Type B pancreatic cell (in vitro differentiated cells): ENCODE results near the gene ZDHHC1. TPM values are rescaled to one million over a fixed set of nuclear protein-coding genes. Genes with fewer than 3 reads are reported as not detected.

ENCODE experiments used
- DNase-seq: peaks from one replicate; pipeline ENCODE4 v3.0.0; 2021; ENCODE audit warnings: mixed read lengths; ENCODE audit not compliant: unreplicated experiment; ENCODE audit errors: extremely low spot score
- H3K27ac Mint-ChIP-seq: 2 replicates; pipeline ENCODE4 v1.8.0; 2021; ENCODE audit warnings: mild to moderate bottlenecking, mixed read lengths
- H3K27me3 Mint-ChIP-seq: 2 replicates; pipeline ENCODE4 v1.8.0; 2021; ENCODE audit warnings: mixed read lengths
- H3K36me3 Mint-ChIP-seq: 2 replicates; pipeline ENCODE4 v1.8.0; 2021; ENCODE audit warnings: mixed read lengths
- H3K4me1 Mint-ChIP-seq: one replicate; pipeline ENCODE4 v1.8.0; 2021; ENCODE audit warnings: mixed read lengths; ENCODE audit not compliant: unreplicated experiment
- H3K4me3 Mint-ChIP-seq: 2 replicates; pipeline ENCODE4 v1.8.0; 2021; ENCODE audit warnings: mild to moderate bottlenecking, mixed read lengths
- H3K9me3 Mint-ChIP-seq: 2 replicates; pipeline ENCODE4 v1.8.0; 2021; ENCODE audit warnings: mixed read lengths
- total RNA-seq: library from RNA; stranded (reverse); gene quantifications from 2 replicates; pipeline ENCODE4 v1.2.1, GENCODE V29; 2021; ENCODE audit warnings: low replicate concordance
- TF ChIP-seq, protein P1 (sequence below): fragments of 200-600 bp; sonication (generic); conservative IDR thresholded peaks from 2 replicates; pipeline ENCODE4 v1.5.0; 2021; ENCODE audit warnings: antibody characterized with exemption, mild to moderate bottlenecking

The ZDHHC1 gene
- total RNA-seq, 1 donor from 2014 or later = 11.3 TPM

DNA sequence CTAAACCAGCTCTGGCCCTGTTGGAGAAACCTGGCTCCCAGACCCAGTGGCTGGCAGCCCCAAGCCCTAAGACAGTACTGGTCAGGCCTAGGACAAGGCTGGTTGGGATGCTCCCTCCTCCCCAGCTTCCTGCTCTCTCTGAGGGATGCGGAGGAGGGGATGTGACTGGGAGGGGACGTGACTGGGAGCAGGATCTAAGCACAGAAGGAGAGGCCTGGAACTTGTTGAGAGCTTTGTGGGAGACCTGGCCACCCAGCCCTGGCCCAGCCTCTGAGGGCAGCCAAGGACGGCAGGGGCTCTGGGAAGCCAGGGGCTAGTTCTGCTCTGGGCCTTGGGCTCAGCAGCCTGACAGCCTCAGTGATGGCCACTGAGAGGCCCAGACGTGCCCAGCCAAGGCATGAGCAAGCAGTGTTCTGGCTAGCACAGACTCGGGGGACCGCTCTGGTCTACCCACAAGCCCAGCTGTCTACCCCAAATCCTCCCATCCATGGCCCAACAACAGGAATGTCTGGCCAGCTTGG is 41.9 kb upstream of the ZDHHC1 start:
- H3K4me3 Mint-ChIP-seq = no peak overlapping the region
- no peak for DNase-seq
- H3K27ac Mint-ChIP-seq = peak overlapping the region; percentile 61
- no peaks in the 10 kb centered on the region for H3K9me3 Mint-ChIP-seq
- peaks cover 22% of the 10 kb centered on the region for H3K4me1 Mint-ChIP-seq
- H3K27me3 Mint-ChIP-seq = no peaks in the 10 kb centered on the region
- H3K36me3 Mint-ChIP-seq = no peaks in the 10 kb centered on the region
- TF ChIP-seq, protein P1, sequence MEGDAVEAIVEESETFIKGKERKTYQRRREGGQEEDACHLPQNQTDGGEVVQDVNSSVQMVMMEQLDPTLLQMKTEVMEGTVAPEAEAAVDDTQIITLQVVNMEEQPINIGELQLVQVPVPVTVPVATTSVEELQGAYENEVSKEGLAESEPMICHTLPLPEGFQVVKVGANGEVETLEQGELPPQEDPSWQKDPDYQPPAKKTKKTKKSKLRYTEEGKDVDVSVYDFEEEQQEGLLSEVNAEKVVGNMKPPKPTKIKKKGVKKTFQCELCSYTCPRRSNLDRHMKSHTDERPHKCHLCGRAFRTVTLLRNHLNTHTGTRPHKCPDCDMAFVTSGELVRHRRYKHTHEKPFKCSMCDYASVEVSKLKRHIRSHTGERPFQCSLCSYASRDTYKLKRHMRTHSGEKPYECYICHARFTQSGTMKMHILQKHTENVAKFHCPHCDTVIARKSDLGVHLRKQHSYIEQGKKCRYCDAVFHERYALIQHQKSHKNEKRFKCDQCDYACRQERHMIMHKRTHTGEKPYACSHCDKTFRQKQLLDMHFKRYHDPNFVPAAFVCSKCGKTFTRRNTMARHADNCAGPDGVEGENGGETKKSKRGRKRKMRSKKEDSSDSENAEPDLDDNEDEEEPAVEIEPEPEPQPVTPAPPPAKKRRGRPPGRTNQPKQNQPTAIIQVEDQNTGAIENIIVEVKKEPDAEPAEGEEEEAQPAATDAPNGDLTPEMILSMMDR = no peak

DNA sequence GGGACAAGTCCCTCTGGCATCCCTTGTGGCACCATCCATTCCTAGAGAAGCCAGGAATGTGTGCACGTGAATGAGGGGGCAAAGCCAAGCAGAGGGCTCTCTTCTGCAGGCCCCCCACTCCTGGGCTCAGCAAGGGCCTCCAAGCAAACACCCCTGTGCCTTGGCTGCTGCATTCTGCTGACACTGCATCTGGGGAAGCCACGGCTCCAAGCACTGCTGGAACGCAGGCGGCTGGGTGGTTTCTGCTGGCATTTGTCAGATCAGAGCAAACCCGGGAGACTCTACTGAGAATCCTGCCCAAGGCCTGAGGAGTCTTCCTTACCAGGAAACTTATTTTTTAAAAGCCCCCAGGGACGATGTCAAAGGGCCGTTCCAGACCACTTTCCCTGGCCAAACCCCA is 41.3 kb upstream of the ZDHHC1 start:
- H3K27me3 Mint-ChIP-seq = no peaks in the 10 kb centered on the region
- no peak for DNase-seq
- no peak overlapping the region for H3K4me3 Mint-ChIP-seq
- peaks cover 22% of the 10 kb centered on the region for H3K4me1 Mint-ChIP-seq
- H3K9me3 Mint-ChIP-seq = no peaks in the 10 kb centered on the region
- TF ChIP-seq, protein P1 = no peak
- H3K27ac Mint-ChIP-seq = no peak overlapping the region
- no peaks in the 10 kb centered on the region for H3K36me3 Mint-ChIP-seq

DNA sequence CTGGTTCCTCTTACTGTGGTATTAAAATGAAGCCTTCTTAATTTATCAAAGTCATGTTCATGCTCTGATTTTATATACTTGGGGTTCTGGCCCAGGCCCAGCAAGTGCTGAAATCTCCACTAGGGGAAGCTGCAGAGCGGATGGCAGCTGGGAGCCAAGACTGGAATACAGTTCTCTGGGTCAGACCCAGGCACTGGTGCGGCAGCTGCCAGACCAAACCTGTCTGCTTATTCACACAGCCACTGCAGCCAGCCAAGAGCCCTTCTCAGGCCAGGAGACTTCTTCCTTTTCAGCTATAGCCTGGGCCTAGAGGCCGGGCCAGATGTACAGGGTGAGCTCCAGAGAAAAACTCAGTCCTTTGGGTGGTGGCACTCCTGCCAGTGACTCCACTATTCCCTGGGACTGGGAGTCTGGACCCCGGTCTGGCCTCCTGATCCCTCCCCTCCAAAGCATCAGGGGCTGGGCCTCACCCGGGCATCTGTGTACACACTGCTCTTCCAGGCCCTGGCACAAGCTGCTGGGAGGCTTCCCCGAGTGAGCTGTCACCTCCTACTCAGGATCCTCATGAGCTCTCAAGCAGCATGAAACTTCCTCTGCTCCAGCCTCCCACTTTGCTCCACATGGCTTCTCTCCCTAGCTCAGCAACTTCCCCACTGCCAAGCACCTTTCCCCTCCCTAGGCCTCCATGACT is 40.3 kb upstream of the ZDHHC1 start:
- Mint-ChIP-seq H3K27me3 (no peaks in the 10 kb centered on the region), H3K4me3 (no peak overlapping the region), H3K9me3 (no peaks in the 10 kb centered on the region), H3K36me3 (no peaks in the 10 kb centered on the region), H3K27ac (no peak overlapping the region), H3K4me1 (peaks cover 22% of the 10 kb centered on the region)
- no peak for DNase-seq
- TF ChIP-seq, protein P1 = peak; percentile 38

DNA sequence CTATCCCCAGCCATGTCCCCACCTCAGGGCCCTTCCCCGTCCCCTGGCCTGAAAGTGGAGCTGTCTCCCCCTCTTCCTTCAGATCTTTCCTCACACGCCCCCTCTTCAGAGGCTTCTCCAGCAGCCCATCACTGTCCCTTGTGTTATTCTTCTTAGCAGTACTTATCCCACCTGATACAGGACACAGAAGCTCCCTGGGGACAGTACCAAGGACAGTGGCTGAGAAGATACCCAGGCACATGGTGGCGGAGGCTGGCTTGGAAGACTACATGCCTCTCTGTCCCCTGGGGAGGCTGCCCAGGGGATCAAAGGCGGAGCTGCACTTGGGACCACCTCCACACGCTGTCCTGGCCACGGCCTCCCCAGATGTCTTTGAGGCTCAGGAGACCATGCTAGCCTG is 38.6 kb upstream of the ZDHHC1 start:
- Mint-ChIP-seq H3K9me3 (no peaks in the 10 kb centered on the region), H3K27me3 (no peaks in the 10 kb centered on the region), H3K36me3 (no peaks in the 10 kb centered on the region), H3K4me1 (peaks cover 16% of the 10 kb centered on the region), H3K4me3 (no peak overlapping the region), H3K27ac (no peak overlapping the region)
- TF ChIP-seq, protein P1 = no peak
- DNase-seq = no peak

DNA sequence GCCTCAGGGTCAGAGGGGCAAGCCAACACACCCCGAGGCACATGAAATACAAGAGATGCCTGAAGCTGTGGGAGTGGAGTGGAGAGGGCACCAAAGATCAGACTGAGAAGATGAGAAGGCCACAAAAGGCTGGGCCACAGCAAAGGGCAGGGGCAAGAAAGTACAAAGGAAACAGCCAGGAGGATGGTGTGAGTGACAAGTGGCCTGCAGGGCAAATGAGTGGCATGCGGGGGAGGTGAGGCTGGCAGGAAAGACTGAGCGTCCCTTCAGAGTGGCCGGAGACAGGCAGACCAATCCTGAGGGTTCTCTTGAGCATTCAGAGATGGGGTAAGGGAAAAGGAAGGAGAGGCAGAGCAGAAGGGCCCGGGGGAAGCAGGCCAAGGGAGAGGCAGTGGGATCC is 37.8 kb upstream of the ZDHHC1 start:
- Mint-ChIP-seq H3K27ac (no peak overlapping the region), H3K4me1 (peaks cover 16% of the 10 kb centered on the region), H3K36me3 (peaks cover 5% of the 10 kb centered on the region), H3K4me3 (no peak overlapping the region), H3K9me3 (no peaks in the 10 kb centered on the region), H3K27me3 (no peaks in the 10 kb centered on the region)
- no peak for DNase-seq
- TF ChIP-seq, protein P1 = no peak
